H9 (cell line): ENCODE measurements around the gene BHLHE41. TPM values are rescaled to one million over a fixed set of nuclear protein-coding genes. Genes with fewer than 3 reads are reported as not detected.

Experiments used
- DNase-seq: peaks from one replicate; pipeline ENCODE4 v3.0.0-alpha.2; 2017
- H2AFZ ChIP-seq: one replicate; pipeline ENCODE4 v1.6.1; 2013; ENCODE audit warnings: mild to moderate bottlenecking, low read length, control low read depth, moderate library complexity
- H2AK5ac ChIP-seq: 2 replicates; pipeline ENCODE4 v1.6.1; 2013; ENCODE audit warnings: low read length, control low read depth, mixed read lengths; ENCODE audit not compliant: insufficient read length
- H2BK120ac ChIP-seq: one replicate; pipeline ENCODE4 v1.6.1; 2013; ENCODE audit warnings: low read depth, mild to moderate bottlenecking, low read length, control low read depth, inconsistent platforms; ENCODE audit not compliant: poor library complexity, severe bottlenecking
- H2BK12ac ChIP-seq: 2 replicates; pipeline ENCODE4 v1.6.1; 2013; ENCODE audit warnings: low read length, control low read depth, mixed read lengths, low read depth; ENCODE audit not compliant: insufficient read length
- H2BK15ac ChIP-seq: 2 replicates; pipeline ENCODE4 v1.6.1; 2013; ENCODE audit warnings: low read depth, low read length, control low read depth
- H2BK20ac ChIP-seq: one replicate; pipeline ENCODE4 v1.6.1; 2013; ENCODE audit warnings: low read depth, mild to moderate bottlenecking, low read length, control low read depth, inconsistent platforms; ENCODE audit not compliant: poor library complexity, severe bottlenecking
- H2BK5ac ChIP-seq: 2 replicates; pipeline ENCODE4 v1.6.1; 2013; ENCODE audit warnings: low read length, control low read depth, mixed read lengths; ENCODE audit not compliant: insufficient read length
- H3K14ac ChIP-seq: 2 replicates; pipeline ENCODE4 v1.6.1; 2013; ENCODE audit warnings: low read length, control low read depth; ENCODE audit not compliant: insufficient read depth
- H3K18ac ChIP-seq: 2 replicates; pipeline ENCODE4 v1.6.1; 2013; ENCODE audit warnings: low read depth, mild to moderate bottlenecking, mixed read lengths, low read length, control low read depth; ENCODE audit not compliant: insufficient read length
- H3K23ac ChIP-seq: 2 replicates; pipeline ENCODE4 v1.6.1; 2013; ENCODE audit warnings: low read length, control low read depth, mixed read lengths, low read depth; ENCODE audit not compliant: insufficient read length
- H3K23me2 ChIP-seq: 2 replicates; pipeline ENCODE4 v1.6.1; 2013; ENCODE audit warnings: low read depth, mild to moderate bottlenecking, mixed read lengths, low read length, control low read depth; ENCODE audit not compliant: insufficient read length, poor library complexity, severe bottlenecking
- H3K27ac ChIP-seq: 2 replicates; pipeline ENCODE4 v1.5.1; 2013; ENCODE audit warnings: low read length, control low read depth, mixed read lengths, low read depth; ENCODE audit not compliant: insufficient read length
- H3K27me3 ChIP-seq: 2 replicates; pipeline ENCODE4 v1.6.1; 2013; ENCODE audit warnings: low read length, control low read depth, inconsistent platforms; ENCODE audit not compliant: insufficient read depth
- H3K4ac ChIP-seq: 2 replicates; pipeline ENCODE4 v1.6.1; 2013; ENCODE audit warnings: low read depth, mild to moderate bottlenecking, control low read depth, inconsistent platforms, low read length, moderate library complexity
- H3K4me1 ChIP-seq: 2 replicates; pipeline ENCODE4 v1.6.1; 2013; ENCODE audit warnings: low read length, control low read depth, inconsistent platforms; ENCODE audit not compliant: insufficient read depth
- H3K4me2 ChIP-seq: 2 replicates; pipeline ENCODE4 v1.6.1; 2013; ENCODE audit warnings: low read length, control low read depth, mixed read lengths; ENCODE audit not compliant: insufficient read length, insufficient read depth
- H3K56ac ChIP-seq: 2 replicates; pipeline ENCODE4 v1.6.1; 2013; ENCODE audit warnings: low read depth, mild to moderate bottlenecking, mixed read lengths, low read length, control low read depth; ENCODE audit not compliant: insufficient read length
- H3K79me1 ChIP-seq: 2 replicates; pipeline ENCODE4 v1.6.1; 2013; ENCODE audit warnings: low read depth, mild to moderate bottlenecking, moderate library complexity, low read length, control low read depth, inconsistent platforms; ENCODE audit not compliant: insufficient read depth, poor library complexity, severe bottlenecking
- H3K79me2 ChIP-seq: 2 replicates; pipeline ENCODE4 v1.6.1; 2013; ENCODE audit warnings: low read length, control low read depth, inconsistent platforms; ENCODE audit not compliant: insufficient read depth
- H3K9ac ChIP-seq: 2 replicates; pipeline ENCODE4 v1.6.1; 2013; ENCODE audit warnings: low read length, control low read depth, mixed read lengths; ENCODE audit not compliant: insufficient read length; ENCODE audit errors: extremely low read depth
- H3K9me3 ChIP-seq: one replicate; pipeline ENCODE4 v1.6.1; 2013; ENCODE audit warnings: low read depth, low read length, inconsistent platforms; ENCODE audit not compliant: control insufficient read depth
- H3T11ph ChIP-seq: one replicate; pipeline ENCODE4 v1.6.1; 2013; ENCODE audit warnings: mild to moderate bottlenecking, low read length, control low read depth, inconsistent platforms
- H4K20me1 ChIP-seq: one replicate; pipeline ENCODE4 v1.6.1; 2013; ENCODE audit not compliant: control insufficient read depth, insufficient read length, insufficient read depth
- H4K5ac ChIP-seq: 2 replicates; pipeline ENCODE4 v1.6.1; 2013; ENCODE audit warnings: low read depth, mild to moderate bottlenecking, mixed read lengths, low read length, control low read depth; ENCODE audit not compliant: insufficient read length
- H4K8ac ChIP-seq: replicated peaks from 2 replicates; pipeline ENCODE4 v1.6.1; 2013; ENCODE audit warnings: low read length, control low read depth, mixed read lengths, low read depth; ENCODE audit not compliant: insufficient read length
- H4K91ac ChIP-seq: 2 replicates; pipeline ENCODE4 v1.6.1; 2013; ENCODE audit warnings: low read depth, mild to moderate bottlenecking, moderate library complexity, mixed read lengths, low read length, control low read depth; ENCODE audit not compliant: insufficient read length
- H3K27ac Mint-ChIP-seq, 3 experiments: 2 replicates in 2 of 3; 3 replicates in 1 of 3; pipeline ENCODE4 v1.8.0; 2020 to 2021; ENCODE audit warnings: mixed read lengths in 3 of 3, mild to moderate bottlenecking in 1 of 3, moderate library complexity in 1 of 3
- H3K27me3 Mint-ChIP-seq: 2 replicates; pipeline ENCODE4 v1.8.0; 2021; ENCODE audit warnings: low read depth, mild to moderate bottlenecking, moderate library complexity, mixed read lengths
- H3K36me3 Mint-ChIP-seq, 3 experiments: 2 replicates in 2 of 3; 3 replicates in 1 of 3; pipeline ENCODE4 v1.8.0; 2020 to 2021; ENCODE audit warnings: low read depth in 3 of 3, mixed read lengths in 3 of 3; ENCODE audit not compliant: insufficient read depth in 1 of 3
- H3K4me1 Mint-ChIP-seq, 2 experiments: 2 replicates each; pipeline ENCODE4 v1.8.0; 2020; ENCODE audit warnings: mixed read lengths in 2 of 2
- H3K4me3 Mint-ChIP-seq, 2 experiments: 2 replicates in 1 of 2; 3 replicates in 1 of 2; pipeline ENCODE4 v1.8.0; 2020 to 2021; ENCODE audit warnings: mild to moderate bottlenecking in 2 of 2, mixed read lengths in 2 of 2, moderate library complexity in 1 of 2
- H3K9me3 Mint-ChIP-seq, 2 experiments: 2 replicates in 1 of 2; 3 replicates in 1 of 2; pipeline ENCODE4 v1.8.0; 2020; ENCODE audit warnings: mild to moderate bottlenecking in 2 of 2, mixed read lengths in 2 of 2, moderate library complexity in 1 of 2
- CTCF ChIP-seq: fragments of 200-600 bp; sonication (generic); conservative IDR thresholded peaks from 3 replicates; pipeline ENCODE4 v1.8.0; 2021; ENCODE audit warnings: antibody characterized with exemption, mild to moderate bottlenecking
- WGBS: extraction: QIAGEN DNeasy Blood & Tissue Kit; methylation state at CpG from one replicate; pipeline ENCODE4 v1.1.7; 2013; ENCODE audit warnings: missing lambda C conversion rate, low lambda C conversion rate, mixed read lengths; ENCODE audit not compliant: insufficient read length; ENCODE audit errors: extremely low coverage; 5-methylcytosine and 5-hydroxymethylcytosine counted together
- total RNA-seq: library from RNA; stranded (reverse); gene quantifications from 2 replicates; pipeline ENCODE4 v1.2.1, GENCODE V29; 2021

The BHLHE41 gene
- total RNA-seq, 1 experiment from 2014 or later, result 0.33 TPM

- Histone ChIP-seq H3K56ac (no peak overlapping the region), H3K9me3 (no peaks in the 10 kb centered on the region), H3T11ph (no peak overlapping the region), H2BK20ac (no peak overlapping the region), H2BK120ac (no peak overlapping the region), H3K27me3 (no peaks in the 10 kb centered on the region), H3K79me1 (no peaks in the 10 kb centered on the region), H2BK12ac (no peak overlapping the region), H2AK5ac (no peak overlapping the region), H3K27ac (no peak overlapping the region), H3K4me1 (no peaks in the 10 kb centered on the region), H3K14ac (no peak overlapping the region), H4K20me1 (no peaks in the 10 kb centered on the region), H3K79me2 (no peaks in the 10 kb centered on the region), H2BK15ac (no peak overlapping the region), H3K23me2 (no peaks in the 10 kb centered on the region), H2AFZ (no peak overlapping the region), H3K23ac (no peak overlapping the region), H3K4ac (no peak overlapping the region), H3K18ac (no peak overlapping the region), H3K4me2 (no peak overlapping the region), H4K8ac (no peak overlapping the region), H3K9ac (no peak overlapping the region), H4K5ac (no peak overlapping the region), H2BK5ac (no peak overlapping the region), H4K91ac (no peak overlapping the region)
- Mint-ChIP-seq H3K9me3 (no peaks in the 10 kb centered on the region), H3K4me1 (peaks cover 3 to 4% of the 10 kb centered on the region in 2 experiments; a peak in 2 of 4 replicates), H3K27ac (no peak overlapping the region), H3K4me3 (no peak overlapping the region), H3K27me3 (peaks cover 1% of the 10 kb centered on the region; the same call in 1 of the 2 replicates), H3K36me3 (no peaks in the 10 kb centered on the region)
- DNase-seq, result no peak
- TF ChIP-seq CTCF, result no peak
- no CpG with 5 or more reads among the region's 2 CpGs for WGBS
Measured at GRCh38 chr12:26095186-26095585, 29.7 kb downstream of the BHLHE41 start.
